RKO (cell line): ENCODE measurements around the gene CLEC10A.
"Not testable (repeated sequence)": the region's sequence is repeated elsewhere in the genome, so short reads cannot be mapped to it uniquely, and the experiment has no call there.

Experiments
- DNase-seq: peaks from one replicate; pipeline ENCODE4 v3.0.0-alpha.2; 2016; ENCODE audit warnings: low spot score

CLEC10A gene

GRCh38 chr17:7072406-7072805, 7.6 kb downstream of the CLEC10A start:
- no peak for DNase-seq

DNA sequence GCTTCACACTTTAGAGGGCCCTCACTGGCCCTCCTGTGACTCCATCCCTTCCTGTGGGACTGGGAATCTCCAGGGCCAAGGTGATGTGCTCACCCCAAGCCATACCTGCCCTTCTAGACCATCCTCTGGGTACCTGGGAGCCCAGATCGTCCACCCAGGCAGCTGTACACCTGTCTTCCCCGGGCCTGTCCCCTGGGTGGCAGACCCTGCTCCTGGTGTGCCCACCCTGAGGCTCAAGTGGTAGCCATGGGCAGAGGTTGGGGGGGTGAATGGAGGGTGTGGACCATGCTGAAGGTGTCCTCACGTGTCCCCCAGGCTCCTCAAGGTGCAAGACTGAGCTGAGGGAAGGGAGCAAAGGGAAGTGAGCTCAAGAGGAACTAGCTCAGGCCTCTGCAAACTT, 9.3 kb downstream of the CLEC10A start:
- DNase-seq, result no peak

DNA sequence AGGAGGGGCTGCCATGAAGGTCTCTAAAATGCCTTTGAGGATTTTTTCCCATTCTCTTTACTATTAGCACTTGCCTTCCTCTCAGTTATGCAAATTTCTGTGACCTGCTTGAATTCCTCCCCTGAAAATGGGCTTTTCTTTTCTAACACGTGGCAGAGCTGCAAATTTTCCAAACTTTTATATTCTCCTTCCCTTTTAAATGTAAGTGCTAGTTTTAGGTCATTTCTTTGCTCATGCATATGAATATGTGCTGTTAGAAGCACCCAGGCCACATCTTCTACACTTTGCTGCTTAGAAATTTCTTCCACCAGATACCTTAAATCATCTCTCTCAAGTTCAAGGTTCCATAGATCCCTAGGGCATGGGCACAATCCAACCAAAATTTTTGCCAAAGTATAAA, 11.8 kb downstream of the CLEC10A start:
- DNase-seq, result no peak

- DNase-seq, result no peak
Measured at GRCh38 chr17:7067198-7067597, 12.9 kb downstream of the CLEC10A start.

DNA sequence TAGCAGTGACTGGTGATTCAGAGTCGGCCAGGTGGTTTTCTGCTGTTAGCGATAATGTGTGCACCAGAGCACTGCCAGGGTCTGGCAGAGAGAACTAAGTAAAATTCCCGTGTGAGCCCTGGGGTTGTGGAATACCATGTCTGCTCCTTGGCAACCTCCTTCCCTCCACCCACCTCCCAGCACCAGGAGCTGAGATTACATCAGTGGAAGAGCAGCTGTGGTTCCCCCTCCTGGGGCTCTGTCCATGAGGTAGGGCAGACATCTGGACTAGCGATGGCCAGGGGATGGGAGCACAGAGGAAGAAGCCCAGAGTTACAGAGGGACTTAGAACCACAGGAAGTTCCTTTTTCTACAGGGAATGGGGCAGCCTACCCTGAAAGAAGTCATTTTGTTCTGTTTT, 15.8 kb downstream of the CLEC10A start:
- DNase-seq, result no peak

DNA sequence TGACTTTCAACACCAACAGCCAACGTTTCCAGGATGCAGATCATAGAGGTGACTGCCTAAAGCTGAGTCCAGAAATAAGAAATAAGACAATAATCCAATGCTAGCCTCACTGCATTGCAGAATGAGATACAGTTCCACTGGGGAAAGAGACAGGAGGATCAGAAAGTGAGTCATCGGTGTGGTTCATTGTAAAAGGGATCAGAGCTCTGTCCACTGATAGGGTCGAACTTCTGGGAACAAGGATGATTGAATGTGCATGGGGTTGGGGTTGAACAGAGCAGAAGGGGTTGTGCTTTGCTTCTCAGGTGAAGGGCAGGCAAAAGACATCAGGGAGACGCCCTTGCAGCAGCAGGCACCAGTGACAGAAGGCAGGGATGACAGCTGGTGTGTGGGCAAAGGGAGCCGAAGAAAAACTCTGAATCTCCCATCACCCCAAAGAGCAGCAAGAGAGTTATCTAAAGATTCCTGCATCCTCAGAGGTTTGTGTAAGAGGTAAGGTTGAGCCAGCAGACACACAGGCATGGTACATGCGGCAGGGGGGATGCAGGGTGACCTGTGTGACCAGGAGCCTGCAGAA, 16.4 kb downstream of the CLEC10A start:
- DNase-seq, result no peak

DNA sequence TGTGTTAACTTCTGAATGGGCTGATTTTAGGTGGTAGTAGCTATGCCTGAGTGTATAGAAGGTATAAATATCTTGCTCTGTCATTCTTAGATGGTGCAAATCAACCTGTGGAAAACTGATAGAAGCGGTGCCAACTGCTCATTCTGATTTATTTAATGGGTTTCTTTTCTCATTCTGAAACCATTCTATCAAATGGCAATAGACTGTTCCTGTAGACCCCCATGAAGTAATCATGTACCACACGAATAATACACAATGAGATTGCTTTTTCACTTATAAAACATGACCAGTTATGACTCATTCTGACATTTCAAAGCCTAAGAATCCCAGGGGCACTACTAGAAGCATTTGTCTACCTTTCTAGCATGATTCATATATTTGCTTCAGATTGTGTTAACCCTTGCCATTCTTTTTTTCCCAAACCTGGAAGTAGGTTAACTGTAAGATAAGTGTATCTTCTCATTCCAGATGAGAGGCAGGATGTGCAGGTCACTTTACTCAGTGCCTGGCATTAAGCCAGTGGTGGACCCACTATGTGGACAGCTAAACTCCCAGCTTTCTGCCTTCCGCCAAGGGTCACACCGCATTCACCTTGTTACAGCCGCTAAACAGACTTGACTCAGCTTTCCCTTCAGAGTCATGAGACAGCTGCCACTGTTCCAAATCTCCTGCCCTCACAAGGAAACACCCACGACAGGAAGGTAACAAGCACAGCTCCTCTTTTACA, 19.7 kb downstream of the CLEC10A start:
- peak; percentile 81 for DNase-seq

DNA sequence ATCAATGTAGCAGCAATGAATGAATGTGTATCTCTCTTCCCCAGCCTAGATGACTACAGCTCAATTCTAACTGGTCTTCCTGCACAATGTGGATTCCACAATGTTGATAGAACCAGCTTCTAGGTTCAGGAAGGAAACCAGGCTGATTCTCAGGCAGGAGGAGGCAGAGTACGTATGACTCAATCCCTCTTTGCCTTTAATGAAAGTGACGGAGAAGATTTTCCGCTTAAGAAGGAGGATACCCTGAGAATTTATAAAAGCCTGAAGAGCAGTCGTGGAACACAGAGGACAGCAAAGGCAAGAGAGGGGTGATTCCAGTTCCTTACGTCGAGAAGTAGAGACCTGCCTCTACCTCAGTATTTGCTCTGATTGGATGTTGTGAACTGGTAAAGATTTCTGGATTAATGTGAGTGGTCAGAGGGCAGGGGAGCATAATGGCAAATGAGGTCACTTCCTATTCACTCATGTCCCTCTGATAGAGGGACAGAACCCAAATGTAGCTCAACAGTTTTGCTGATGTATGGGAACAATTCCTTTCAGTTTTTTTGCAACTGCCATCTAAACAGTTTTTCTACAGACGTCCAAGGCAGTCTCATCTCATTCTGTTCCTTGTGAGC, 21.1 kb downstream of the CLEC10A start:
- DNase-seq, result no peak

- DNase-seq, result no peak
Measured at GRCh38 chr17:7056386-7056785, 23.7 kb downstream of the CLEC10A start.

GRCh38 chr17:7050583-7050982, 29.5 kb downstream of the CLEC10A start:
- DNase-seq, result not testable (repeated sequence)

DNA sequence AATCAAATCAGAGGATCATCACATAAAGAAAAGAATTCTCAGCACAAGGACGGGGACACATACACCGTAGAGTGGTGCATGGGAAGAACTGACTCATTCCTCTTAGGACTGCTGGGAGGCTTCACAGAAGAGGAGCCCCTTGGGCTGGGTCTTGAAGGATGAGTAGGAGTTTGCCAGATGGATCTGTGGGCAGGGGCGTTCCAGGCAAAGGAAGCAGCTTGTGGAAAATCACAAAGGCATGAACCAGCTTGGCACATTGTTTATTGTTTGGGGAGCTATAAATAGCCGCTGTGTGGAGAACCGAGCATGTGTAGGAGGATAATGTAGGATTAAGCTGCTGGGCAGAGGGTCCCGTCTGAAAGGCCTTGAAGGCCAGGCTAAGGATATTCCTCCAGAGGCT, 31.1 kb downstream of the CLEC10A start:
- no peak for DNase-seq

DNA sequence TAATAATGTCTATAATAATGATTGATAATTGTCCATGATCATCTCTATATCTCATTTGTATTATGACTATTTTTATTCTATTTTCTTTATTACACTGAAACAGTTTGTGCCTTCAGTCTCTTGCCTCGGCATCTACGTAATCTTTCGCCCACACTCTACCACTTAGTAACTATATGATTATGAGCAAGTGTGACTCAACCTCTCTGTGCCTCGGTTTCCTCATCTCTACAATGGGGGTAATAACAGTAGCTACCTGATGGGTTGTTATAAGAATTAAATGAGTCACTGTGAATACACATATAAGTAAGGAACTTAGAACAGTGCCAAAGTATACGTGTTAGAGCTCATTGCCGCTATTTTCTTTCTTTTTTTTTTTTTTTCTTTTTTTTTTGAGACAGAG, 32.5 kb downstream of the CLEC10A start:
- DNase-seq, result no peak

- DNase-seq, result not testable (repeated sequence)
Measured at GRCh38 chr17:7046725-7047397, 33.2 kb downstream of the CLEC10A start.

DNA sequence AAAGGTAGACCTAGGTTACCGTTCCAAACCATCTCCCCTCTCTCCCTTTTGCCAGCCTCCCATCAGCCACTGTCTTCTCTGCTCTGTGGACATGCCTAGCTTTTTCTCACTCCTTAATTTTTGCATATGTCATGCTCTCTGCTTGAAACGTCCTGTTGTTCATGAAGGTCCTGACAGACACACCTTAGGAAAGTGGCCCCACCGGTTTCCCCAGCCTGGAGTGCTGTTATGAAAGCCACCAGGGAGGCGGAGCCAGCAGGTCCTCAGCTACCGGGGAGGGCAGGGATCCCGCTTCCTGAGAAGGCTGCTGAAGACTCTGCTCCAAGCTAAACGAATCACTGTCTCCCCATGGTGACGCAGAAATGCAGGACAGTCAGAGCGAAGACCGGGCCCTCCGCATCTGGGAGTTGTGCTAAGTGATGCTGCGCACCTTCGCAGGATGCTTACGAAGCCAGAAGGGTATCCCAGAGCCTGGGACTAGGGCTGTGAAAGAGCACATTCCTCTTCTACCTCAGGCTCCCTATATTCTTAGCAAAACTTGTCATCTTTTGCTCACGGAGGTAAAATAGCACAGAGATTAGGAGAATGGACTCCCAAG, 33.8 kb downstream of the CLEC10A start:
- no peak for DNase-seq

- DNase-seq, result peak; percentile 77
Measured at GRCh38 chr17:7045492-7046126, 34.4 kb downstream of the CLEC10A start.

- DNase-seq, result no peak
Measured at GRCh38 chr17:7043497-7044198, 36.4 kb downstream of the CLEC10A start, which contains the start of gene SLC16A11. Gene SLC16A11 (minus strand): TSS chr17:7044092. CDS start chr17:7043513, 579 bp downstream.

DNA sequence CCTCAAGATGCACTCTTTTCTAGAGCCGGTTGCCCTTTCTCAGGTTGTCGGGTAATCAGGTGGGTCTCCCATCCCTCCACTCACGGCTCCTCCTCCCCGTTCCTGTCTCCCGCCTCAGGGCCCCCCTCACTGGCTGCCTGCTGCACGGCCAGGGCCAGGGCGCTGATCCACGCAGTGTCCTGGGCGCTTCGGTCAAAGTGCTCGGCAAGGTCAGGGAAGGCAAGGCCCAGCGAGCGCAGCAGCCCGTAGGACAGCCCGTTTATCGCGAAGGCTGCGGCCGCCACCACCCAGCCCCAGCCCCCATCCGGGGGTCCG, 36.9 kb downstream of the CLEC10A start:
- DNase-seq, result no peak

DNA sequence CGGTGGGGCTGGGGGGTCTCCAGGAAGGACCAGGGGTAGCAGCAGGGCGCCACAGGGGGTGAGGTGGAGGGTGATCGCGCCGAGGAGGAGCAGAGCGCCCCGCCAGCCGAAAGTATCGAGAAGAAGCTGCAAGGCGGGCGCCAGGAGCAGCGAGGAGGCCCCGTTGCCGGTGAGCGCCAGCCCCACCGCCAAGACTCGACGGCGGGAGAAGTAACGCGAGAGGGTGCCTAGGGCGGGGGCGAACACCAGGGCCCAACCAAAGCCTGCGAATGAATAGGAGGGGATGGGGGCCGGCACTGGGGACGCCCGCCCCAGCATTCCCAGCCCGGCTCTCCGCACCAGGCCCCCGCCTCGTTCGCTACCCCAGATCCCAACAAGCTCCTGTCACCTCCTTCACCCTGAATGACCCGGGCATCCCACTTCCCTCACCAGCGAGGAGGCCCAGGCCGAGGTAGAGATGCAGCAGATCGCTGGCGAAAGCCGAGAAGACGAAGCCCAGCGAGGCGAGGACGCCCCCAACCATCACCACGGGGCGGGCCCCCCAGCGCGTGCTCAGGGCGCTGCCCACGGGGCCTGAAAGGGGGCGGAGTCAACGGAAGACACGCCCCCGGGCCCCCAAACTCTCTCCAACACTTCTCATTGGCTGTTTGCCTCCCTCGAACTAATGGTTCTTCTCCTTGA, 37.4 kb downstream of the CLEC10A start:
- DNase-seq, result no peak

DNA sequence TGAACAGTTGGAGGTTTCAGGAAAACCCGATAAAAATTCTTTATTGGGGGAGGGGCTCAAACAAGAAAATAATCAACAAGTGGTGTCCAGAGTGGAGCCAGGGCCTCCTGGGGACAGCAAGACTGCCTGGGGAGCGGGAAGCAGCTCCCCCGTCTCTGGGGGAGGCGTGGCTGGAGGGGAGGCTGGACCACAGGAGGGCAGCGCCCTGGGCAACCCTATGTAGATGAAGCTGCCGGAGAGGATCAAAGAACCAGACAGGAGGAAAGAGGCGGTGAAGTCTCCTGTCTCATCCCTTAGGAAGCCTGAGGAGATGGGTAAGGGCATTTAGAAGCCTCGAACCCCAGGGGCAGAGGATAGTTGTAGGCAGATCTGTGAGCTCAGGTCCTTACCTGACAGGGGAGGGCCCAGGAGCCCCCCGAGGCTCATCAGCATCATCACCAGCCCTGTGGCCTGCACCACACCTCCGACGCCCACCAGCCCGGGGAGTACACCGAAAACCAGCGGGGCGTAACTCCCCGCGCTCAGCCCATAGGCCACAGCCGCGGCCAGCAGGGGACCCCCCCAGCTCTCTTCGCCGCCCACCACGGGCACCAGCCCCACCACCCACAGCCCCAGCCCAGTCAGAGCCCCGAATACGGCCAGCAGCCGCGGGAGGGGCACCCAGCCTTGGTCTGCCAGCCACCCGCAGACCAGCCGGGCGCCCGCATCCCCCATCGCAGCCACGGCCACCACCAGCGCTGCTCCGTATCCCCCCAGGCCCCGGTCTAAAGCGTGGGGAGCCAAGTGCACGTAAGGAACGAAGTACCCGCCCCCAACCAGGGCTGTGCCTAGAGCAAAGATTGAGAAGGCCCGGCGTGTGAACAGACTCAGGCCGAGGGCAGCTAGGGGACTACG, 38.2 kb downstream of the CLEC10A start:
- DNase-seq, result no peak

- no peak for DNase-seq
Measured at GRCh38 chr17:7039832-7040231, 40.2 kb downstream of the CLEC10A start.
